ENCODE results near the gene NIBAN1. TPM values are rescaled to one million over a fixed set of nuclear protein-coding genes. Genes with fewer than 3 reads are reported as not detected.

The NIBAN1 gene
- total and polyA plus RNA-seq, 2 of the 8 experiments (the other 6 are each of a cell fraction or from before 2014, with no cell fraction given): 5.7 to 15.2 TPM

DNA sequence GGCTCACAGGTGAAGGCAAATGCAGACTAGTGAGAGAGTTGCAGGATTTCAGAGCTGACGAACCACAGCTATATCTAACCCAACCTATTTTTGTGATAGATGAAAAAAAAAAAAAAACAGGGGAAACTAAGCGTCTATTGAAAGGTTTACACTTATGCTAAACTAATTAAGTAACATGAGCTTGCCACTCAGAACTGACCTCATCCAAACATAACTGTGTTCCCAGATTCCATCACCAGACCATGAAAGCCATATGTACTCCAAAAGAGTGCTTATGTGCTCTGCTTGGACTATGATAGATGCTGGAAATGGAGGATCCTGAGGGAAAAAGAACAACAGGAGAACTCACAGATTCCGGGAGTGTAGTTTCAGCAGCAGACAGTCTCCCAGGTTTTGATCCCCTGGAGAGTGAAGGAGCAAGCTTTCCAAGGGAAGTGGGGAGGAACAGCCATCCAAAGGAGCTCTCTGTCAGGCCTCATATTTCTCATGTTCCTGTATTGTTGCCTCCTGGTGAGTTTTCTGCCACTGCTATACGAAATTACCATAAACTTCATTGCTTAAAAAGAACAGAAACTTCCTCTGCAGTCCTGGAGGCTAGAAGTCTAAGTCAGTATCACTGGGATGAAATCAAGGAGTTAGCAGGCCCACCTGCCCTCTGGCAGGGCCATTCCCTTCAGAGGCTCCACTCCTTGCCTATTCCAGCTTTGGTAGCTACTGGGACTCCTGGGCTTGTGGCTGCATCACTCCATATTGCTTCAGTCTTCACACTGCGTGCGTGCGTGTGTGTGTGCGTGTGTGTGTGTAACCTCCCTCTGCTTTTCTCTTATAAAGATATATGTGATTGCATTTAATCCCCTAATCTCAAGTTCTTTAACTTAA, 38.1 kb downstream of the NIBAN1 start:
- no peak overlapping the region for H2BK120ac ChIP-seq (replicated peaks; ENCODE audit: low read depth, low read length)
- peaks cover 0 to 8% (median 5%) of the 10 kb centered on the region in 4 experiments; a peak in 4 of 7 replicates for H3K4me1 ChIP-seq (replicated peaks in 1 of 4; ENCODE audit: control insufficient read depth in 3 of 4, insufficient read depth in 4 of 4, low read length in 3 of 4)
- POLR2A ChIA-PET (ENCODE audit: partially characterized antibody): interaction anchor here (0.7 kb wide), 1 partner anchor 22 kb away, joined by 4 read pairs; no protein-coding TSS in a partner anchor
- H3K9ac ChIP-seq (replicated peaks in 1 of 4; ENCODE audit: extremely low read depth in 1 of 4, low read depth in 3 of 4, low read length in 3 of 4): no peak overlapping the region
- H3K27ac ChIP-seq (ENCODE audit: low read depth, low read length): no peak overlapping the region
- no peak overlapping the region for H3K14ac ChIP-seq (ENCODE audit: insufficient read length)
- H4K91ac ChIP-seq (replicated peaks; ENCODE audit: insufficient read length, low read length): no peak overlapping the region
- no peaks in the 10 kb centered on the region for H4K20me1 ChIP-seq (replicated peaks in 1 of 2; ENCODE audit: control insufficient read depth in 1 of 2, insufficient read depth in 2 of 2, low read length in 2 of 2)
- H3K36me3 ChIP-seq (ENCODE audit: control insufficient read depth in 2 of 4, insufficient read depth in 4 of 4, low read length in 3 of 4): no peaks in the 10 kb centered on the region
- no peak overlapping the region for H3K56ac ChIP-seq (replicated peaks; ENCODE audit: insufficient read length, low read depth, low read length)
- WGBS, 2 experiments (ENCODE audit: extremely low coverage in 1 of 2, insufficient coverage in 1 of 2, insufficient read length in 1 of 2, insufficient replicate concordance in 2 of 2, low coverage in 1 of 2, low lambda C conversion rate in 2 of 2, missing lambda C conversion rate in 1 of 2): 91% methylated on average over 8 of the region's 8 CpGs; no CpG with 5 or more reads in 1 of the 2 experiments
- H4K8ac ChIP-seq (ENCODE audit: extremely low read depth, insufficient read depth, low read length): no peak overlapping the region
- TF ChIP-seq CBX8 (IDR thresholded peaks at IDR 0.05; ENCODE audit: borderline replicate concordance, low read depth, low read length) (no peak), GABPA (IDR thresholded peaks at IDR 0.05; ENCODE audit: borderline replicate concordance, insufficient read depth, low read length) (no peak)
- no peak overlapping the region for H2BK5ac ChIP-seq (ENCODE audit: low read depth, low read length)
- H2BK15ac ChIP-seq (ENCODE audit: low read length): no peak overlapping the region
- no peak overlapping the region for H3K18ac ChIP-seq (ENCODE audit: extremely low read depth, low read length)
- no peak overlapping the region for H3K4me2 ChIP-seq (ENCODE audit: insufficient read depth in 1 of 2, low read depth in 2 of 2, low read length in 2 of 2)
- H3K79me2 ChIP-seq (ENCODE audit: control insufficient read depth in 1 of 2, insufficient read depth in 2 of 2, low read length in 2 of 2): no peaks in the 10 kb centered on the region
- no peak overlapping the region for H2AFZ ChIP-seq (ENCODE audit: low read length)
- H3K4ac ChIP-seq (replicated peaks; ENCODE audit: insufficient read length, low read depth, low read length): no peak overlapping the region
- DNase-seq (ENCODE audit: low read depth in 1 of 2, low spot score in 2 of 2): no peak
- no peak overlapping the region for H2AK5ac ChIP-seq (ENCODE audit: low read depth, low read length)
- no peak overlapping the region for H3K23ac ChIP-seq (ENCODE audit: insufficient read length)
- H2BK12ac ChIP-seq (ENCODE audit: low read depth, low read length): no peak overlapping the region
- no peaks in the 10 kb centered on the region for H3K79me1 ChIP-seq (ENCODE audit: low read depth, low read length)
- H3K9me3 ChIP-seq (ENCODE audit: insufficient read depth in 2 of 2, low read depth in 1 of 2, low read length in 1 of 2): no peaks in the 10 kb centered on the region
- no peaks in the 10 kb centered on the region for H3K23me2 ChIP-seq (ENCODE audit: low read depth, low read length)
- no peak overlapping the region for H3K4me3 ChIP-seq (ENCODE audit: extremely low read depth in 1 of 4, insufficient read depth in 2 of 4, low read depth in 3 of 4, low read length in 4 of 4)
- H3K27me3 ChIP-seq (replicated peaks in 1 of 4; ENCODE audit: control insufficient read depth in 3 of 4, extremely low read depth in 1 of 4, insufficient read depth in 3 of 4, low read length in 3 of 4): no peaks in the 10 kb centered on the region
- no peak for FAIRE-seq
- no peak overlapping the region for H4K5ac ChIP-seq (ENCODE audit: insufficient read length, low read depth, low read length)
- CTCF ChIA-PET (ENCODE audit: partially characterized antibody): interaction anchor here (0.6 to 1.6 kb wide), 6 partner anchors 8 to 234 kb away, joined by 3 to 6 read pairs (median 4); no protein-coding TSS in a partner anchor
- no peak overlapping the region for H2BK20ac ChIP-seq (ENCODE audit: low read length)
